Measurements from ENCODE around the gene EYA4. TPM values are rescaled to one million over a fixed set of nuclear protein-coding genes. Genes with fewer than 3 reads are reported as not detected.

Gene EYA4
- total and polyA plus RNA-seq, 8 donors, result 0.03 to 16.3 (median 0.87) TPM; not detected in 1

DNA sequence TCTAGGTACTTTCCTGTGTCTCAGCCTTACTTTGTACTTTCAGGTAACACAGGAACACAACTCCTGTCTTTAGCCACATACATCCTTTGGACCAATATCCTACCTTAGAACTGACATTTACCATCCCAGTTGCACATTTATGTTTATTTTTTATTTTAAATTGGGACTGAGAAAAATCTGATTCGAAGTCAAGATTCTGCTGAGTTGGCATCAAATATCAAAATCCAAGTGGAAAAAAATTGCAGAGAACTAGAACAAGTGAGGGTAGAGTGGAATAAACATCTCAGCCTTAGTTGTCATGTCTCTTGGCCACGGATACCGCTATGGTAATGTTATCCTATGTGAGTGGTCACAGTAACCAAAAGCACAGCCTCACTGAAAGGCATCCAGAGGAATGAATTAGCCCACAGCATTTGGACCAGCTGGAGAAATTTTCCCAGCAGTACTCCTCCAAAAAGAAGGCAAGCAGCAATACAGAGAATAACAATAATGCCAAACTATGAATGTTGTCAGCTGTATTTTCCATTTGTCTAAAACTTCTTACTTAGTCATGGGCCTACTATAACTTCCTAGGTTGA is 17.6 kb upstream of the EYA4 start:
- Histone ChIP-seq H3K27me3 (no peaks in the 10 kb centered on the region), H3K36me3 (no peaks in the 10 kb centered on the region), H3K4me1 (no peaks in the 10 kb centered on the region), H3K9me3 (no peaks in the 10 kb centered on the region), H3K4me3 (no peak overlapping the region), H3K27ac (no peak overlapping the region)
- no peak for DNase-seq
- TF ChIP-seq POLR2A (IDR thresholded peaks at IDR 0.05) (no peak), EP300 (IDR thresholded peaks at IDR 0.05) (no peak), POLR2AphosphoS5 (IDR thresholded peaks at IDR 0.05) (no peak), CTCF (IDR thresholded peaks at IDR 0.05) (no peak)
- 89 to 93% (median 92%) methylated on average over 3 of the region's 3 CpGs for WGBS, 5 donors
- intact Hi-C loops (cut with DNase I; ENCODE audit: low total_unique reads), result no loop called here

DNA sequence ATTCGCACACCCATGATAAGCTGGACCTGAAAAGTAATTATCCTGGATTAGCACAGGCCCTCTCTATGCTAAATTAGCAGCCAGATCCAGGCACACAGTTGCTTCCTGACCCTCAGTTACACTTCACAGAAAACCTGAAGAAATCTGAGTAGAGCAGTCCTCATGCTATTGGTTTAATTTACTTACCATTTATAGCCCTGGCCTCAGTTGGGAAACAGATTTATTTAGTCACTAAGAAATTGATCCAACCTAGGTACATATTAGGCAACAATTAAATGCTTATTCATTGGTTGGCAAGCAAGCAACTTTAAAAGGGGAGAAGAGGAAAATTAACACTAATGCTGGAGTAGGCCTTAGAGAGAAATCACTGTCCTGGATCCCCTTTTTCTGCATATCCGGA is 15.6 kb upstream of the EYA4 start:
- H3K4me1 ChIP-seq, result no peaks in the 10 kb centered on the region
- 96 to 98% (median 96%) methylated on average over 2 of the region's 2 CpGs for WGBS, 5 donors
- intact Hi-C loops (cut with DNase I; ENCODE audit: low total_unique reads), result no loop called here
- H3K36me3 ChIP-seq, result no peaks in the 10 kb centered on the region
- no peak for DNase-seq
- no peaks in the 10 kb centered on the region for H3K9me3 ChIP-seq
- H3K27me3 ChIP-seq, result no peaks in the 10 kb centered on the region
- no peak overlapping the region for H3K4me3 ChIP-seq
- H3K27ac ChIP-seq, result no peak overlapping the region
- TF ChIP-seq POLR2AphosphoS5 (IDR thresholded peaks at IDR 0.05) (no peak), POLR2A (IDR thresholded peaks at IDR 0.05) (no peak), CTCF (IDR thresholded peaks at IDR 0.05) (no peak), EP300 (IDR thresholded peaks at IDR 0.05) (no peak)

DNA sequence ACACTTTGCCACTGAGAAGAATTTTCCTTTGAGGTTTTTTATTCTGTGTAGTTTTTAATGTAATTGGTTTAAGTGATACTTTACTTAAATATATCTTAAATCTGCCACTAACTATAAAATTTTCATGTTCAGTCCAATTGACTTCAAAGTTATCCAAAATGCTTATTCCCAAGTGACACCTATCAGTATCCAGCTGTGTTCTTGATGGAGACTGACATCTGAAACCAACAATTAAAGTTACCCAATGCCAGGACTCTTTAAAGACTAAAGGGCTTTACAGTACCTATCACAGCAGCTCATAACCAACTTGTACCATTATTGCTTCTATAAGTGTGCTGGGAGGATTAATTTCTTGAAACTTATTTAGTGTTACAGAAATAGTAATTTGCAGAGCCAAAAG is 13.8 kb upstream of the EYA4 start:
- TF ChIP-seq POLR2A (IDR thresholded peaks at IDR 0.05) (no peak), CTCF (IDR thresholded peaks at IDR 0.05) (no peak), POLR2AphosphoS5 (IDR thresholded peaks at IDR 0.05) (no peak), EP300 (IDR thresholded peaks at IDR 0.05) (no peak)
- no peaks in the 10 kb centered on the region for H3K9me3 ChIP-seq
- no peak overlapping the region for H3K4me3 ChIP-seq
- DNase-seq, result no peak
- intact Hi-C loops (cut with DNase I; ENCODE audit: low total_unique reads), result no loop called here
- no peaks in the 10 kb centered on the region for H3K4me1 ChIP-seq
- no peaks in the 10 kb centered on the region for H3K27me3 ChIP-seq
- no peaks in the 10 kb centered on the region for H3K36me3 ChIP-seq
- H3K27ac ChIP-seq, result no peak overlapping the region

DNA sequence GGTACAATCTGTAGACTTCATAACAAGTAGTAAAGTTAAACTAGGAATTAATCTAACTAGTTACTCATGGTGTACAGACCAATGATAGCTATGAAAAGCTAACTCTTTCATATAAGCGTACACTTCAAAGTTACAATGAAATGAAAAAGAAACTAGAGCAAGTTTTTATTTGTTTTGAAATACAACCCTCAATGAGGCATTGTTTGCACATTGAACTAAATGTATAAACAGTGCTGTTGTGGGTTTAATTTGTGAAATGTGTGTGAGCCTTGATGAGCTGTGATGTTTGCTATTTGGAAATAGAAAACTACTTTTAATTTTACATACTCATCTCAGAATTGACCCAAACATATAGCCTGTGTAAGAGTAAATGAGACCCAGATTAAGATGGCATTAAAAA is 11.1 kb upstream of the EYA4 start:
- Histone ChIP-seq H3K9me3 (no peaks in the 10 kb centered on the region), H3K4me3 (no peak overlapping the region), H3K36me3 (no peaks in the 10 kb centered on the region), H3K27ac (no peak overlapping the region), H3K4me1 (no peaks in the 10 kb centered on the region), H3K27me3 (no peaks in the 10 kb centered on the region)
- intact Hi-C loops (cut with DNase I; ENCODE audit: low total_unique reads), result no loop called here
- TF ChIP-seq POLR2A (IDR thresholded peaks at IDR 0.05) (no peak), POLR2AphosphoS5 (IDR thresholded peaks at IDR 0.05) (no peak), EP300 (IDR thresholded peaks at IDR 0.05) (no peak), CTCF (IDR thresholded peaks at IDR 0.05) (no peak)
- no peak for DNase-seq
- 49 to 80% (median 69%) methylated on average over 1 of the region's 1 CpG for WGBS, 5 donors
